Amniotic stem cell (primary cell): ENCODE data around the gene UNC93B1.
A peak's percentile ranks its signal among the peaks of the same experiment; 100 is the strongest.

Experiments
- DNase-seq: peaks from one replicate; lab custom pipeline; 2025; lab: John Stamatoyannopoulos, UW

The UNC93B1 gene

GRCh38 chr11:68003846-68004550, at the start of gene UNC93B1:
Gene UNC93B1 (minus strand): TSS chr11:68004097. CDS start chr11:68004043, 54 bp downstream.
- peak; percentile 39 for DNase-seq

GRCh38 chr11:68053117-68053516, 49.2 kb upstream of the UNC93B1 start:
- DNase-seq: no peak

GRCh38 chr11:68052137-68052873, 48.4 kb upstream of the UNC93B1 start:
- no peak for DNase-seq

GRCh38 chr11:68051191-68052136, 47.6 kb upstream of the UNC93B1 start:
- no peak for DNase-seq

- no peak for DNase-seq
Observed at GRCh38 chr11:68050371-68050841, 46.5 kb upstream of the UNC93B1 start.

GRCh38 chr11:68049509-68050370, 45.8 kb upstream of the UNC93B1 start:
- no peak for DNase-seq

- DNase-seq: no peak
Observed at GRCh38 chr11:68048681-68049508, 45.0 kb upstream of the UNC93B1 start.

GRCh38 chr11:68047437-68048290, 43.8 kb upstream of the UNC93B1 start:
- no peak for DNase-seq

GRCh38 chr11:68044898-68045351, 41.0 kb upstream of the UNC93B1 start:
- no peak for DNase-seq

- no peak for DNase-seq
Observed at GRCh38 chr11:68044145-68044813, 40.4 kb upstream of the UNC93B1 start.

- DNase-seq: no peak
Observed at GRCh38 chr11:68043349-68044144, 39.6 kb upstream of the UNC93B1 start.

- DNase-seq: no peak
Observed at GRCh38 chr11:68043029-68043348, 39.1 kb upstream of the UNC93B1 start.

GRCh38 chr11:68042219-68043028, 38.5 kb upstream of the UNC93B1 start:
- DNase-seq: no peak

GRCh38 chr11:68041617-68042218, 37.8 kb upstream of the UNC93B1 start:
- no peak for DNase-seq

- no peak for DNase-seq
Observed at GRCh38 chr11:68040957-68041591, 37.2 kb upstream of the UNC93B1 start.
